Psoas muscle (tissue), 8 donors: Measurements from ENCODE around the gene DDX3Y. TPM values are rescaled to one million over a fixed set of nuclear protein-coding genes. Genes with fewer than 3 reads are reported as not detected.

ENCODE experiments used
- ATAC-seq, 4 donors: fragments of 200-7000 bp; cut with Tn5 transposase; one replicate each; pipeline ENCODE4 v1.9.1; 2020; ENCODE audit warnings: moderate library complexity in 3 of 4, mild to moderate bottlenecking in 2 of 4
- DNase-seq, 2 donors: peaks; one replicate each; pipeline ENCODE4 v3.0.0-alpha.2; 2020
- H3K27ac ChIP-seq: fragments of 200-600 bp; one replicate; pipeline ENCODE4 v1.8.0; 2022
- H3K27me3 ChIP-seq, 3 donors: fragments of 200-600 bp in 1 of 3; one replicate each; pipeline versions ENCODE4 v1.6.1 to v1.8.0; 2013 to 2022; ENCODE audit warnings: low read length in 2 of 3, mild to moderate bottlenecking in 2 of 3, moderate library complexity in 1 of 3; ENCODE audit not compliant: insufficient read depth in 3 of 3
- H3K36me3 ChIP-seq, 2 donors: fragments of 200-600 bp in 1 of 2; one replicate each; pipeline versions ENCODE4 v1.6.1 to v1.8.0; 2013 to 2022; ENCODE audit warnings: low read depth in 1 of 2, mild to moderate bottlenecking in 1 of 2, moderate library complexity in 1 of 2; ENCODE audit not compliant: insufficient read depth in 1 of 2
- H3K4me1 ChIP-seq: fragments of 200-600 bp; one replicate; pipeline ENCODE4 v1.8.0; 2022
- H3K4me3 ChIP-seq: fragments of 200-600 bp; one replicate; pipeline ENCODE4 v1.8.0; 2022; ENCODE audit warnings: mild to moderate bottlenecking
- H3K9me3 ChIP-seq: fragments of 200-600 bp; one replicate; pipeline ENCODE4 v1.8.0; 2022
- WGBS, 3 donors: extraction: QIAGEN DNeasy Blood & Tissue Kit; methylation state at CpG; one replicate each; pipeline versions ENCODE4 v1.1.6 to v1.1.7; 2013; 5-methylcytosine and 5-hydroxymethylcytosine counted together
- intact Hi-C, 2 donors: fragments of 100-400 bp; cut with DNase I; formaldehyde crosslinking; loops; one replicate each; pipeline versions ENCODE4 v1.11.0 to v1.14.2; 2022
- polyA plus RNA-seq, 3 donors: library from polyadenylated mRNA; stranded (reverse); fragments of 200-250 nt; gene quantifications; one replicate each; pipeline ENCODE4 v1.2.3, GENCODE V29; 2013
- total RNA-seq, 4 donors: library from RNA; stranded (reverse); fragmentation: NEBNext Ultra II Directional in 2 of 4; extraction: Animal tissue kit (Norgen Biotek cat#: 25700) in 2 of 4; gene quantifications; one replicate each; pipeline versions ENCODE4 v1.2.1 to v1.2.4, GENCODE V29; 2021 to 2023
- TF ChIP-seq, protein P1 (sequence below): fragments of 200-600 bp; IDR thresholded peaks from one replicate; pipeline ENCODE4 v1.8.0; 2022; ENCODE audit warnings: antibody characterized with exemption
- donor health status: healthy with polysubstance abuse.
- donor health status: DM: no; HTN: no; CAD: no; lungs with moderate emphysema.
- donor health status: Bipolar disorder and iron deficiency.
- donor health status: healthy.
- donor health status: DM: yes; HTN: yes; CAD: no.
- donor health status: DM: no; HTN: no; CAD: no.
- donor health status: DM: no; HTN: no; CAD: no.
- donor health status: DM: yes; HTN: yes; CAD: no.

DDX3Y gene
- total and polyA plus RNA-seq, 7 donors: 0.04 to 37.5 (median 24.7) TPM; not detected in 4

DNA sequence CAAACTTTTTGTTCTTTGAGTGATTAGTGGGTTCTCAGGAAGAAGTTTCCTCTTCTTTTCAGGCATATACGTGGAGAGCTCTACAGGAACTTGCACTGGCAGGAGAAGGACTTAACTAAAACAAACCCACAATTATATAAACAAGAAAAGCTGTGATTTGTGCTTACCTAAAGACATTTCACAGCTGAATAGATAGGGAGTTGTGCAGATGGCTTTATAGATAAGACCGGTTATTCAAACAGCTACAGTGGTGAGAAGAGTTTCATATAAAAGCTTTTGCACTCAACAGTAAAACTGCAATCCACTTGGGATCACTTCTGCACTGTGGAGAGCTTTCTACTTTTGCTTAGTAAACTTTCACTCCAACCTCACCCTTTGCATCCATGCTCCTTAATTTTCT, 6.1 kb upstream of the DDX3Y start:
- Histone ChIP-seq H3K27ac (no peak overlapping the region), H3K4me1 (no peaks in the 10 kb centered on the region), H3K36me3 (no peaks in the 10 kb centered on the region), H3K27me3 (no peaks in the 10 kb centered on the region), H3K9me3 (no peaks in the 10 kb centered on the region), H3K4me3 (no peak overlapping the region)
- WGBS, 3 donors: 41 to 45% methylated on average over 2 of the region's 2 CpGs; no CpG with 5 or more reads in 1 of the 3 donors
- intact Hi-C loops: no loop called here
- DNase-seq (no peak), ATAC-seq (no peak)
- TF ChIP-seq, protein P1, sequence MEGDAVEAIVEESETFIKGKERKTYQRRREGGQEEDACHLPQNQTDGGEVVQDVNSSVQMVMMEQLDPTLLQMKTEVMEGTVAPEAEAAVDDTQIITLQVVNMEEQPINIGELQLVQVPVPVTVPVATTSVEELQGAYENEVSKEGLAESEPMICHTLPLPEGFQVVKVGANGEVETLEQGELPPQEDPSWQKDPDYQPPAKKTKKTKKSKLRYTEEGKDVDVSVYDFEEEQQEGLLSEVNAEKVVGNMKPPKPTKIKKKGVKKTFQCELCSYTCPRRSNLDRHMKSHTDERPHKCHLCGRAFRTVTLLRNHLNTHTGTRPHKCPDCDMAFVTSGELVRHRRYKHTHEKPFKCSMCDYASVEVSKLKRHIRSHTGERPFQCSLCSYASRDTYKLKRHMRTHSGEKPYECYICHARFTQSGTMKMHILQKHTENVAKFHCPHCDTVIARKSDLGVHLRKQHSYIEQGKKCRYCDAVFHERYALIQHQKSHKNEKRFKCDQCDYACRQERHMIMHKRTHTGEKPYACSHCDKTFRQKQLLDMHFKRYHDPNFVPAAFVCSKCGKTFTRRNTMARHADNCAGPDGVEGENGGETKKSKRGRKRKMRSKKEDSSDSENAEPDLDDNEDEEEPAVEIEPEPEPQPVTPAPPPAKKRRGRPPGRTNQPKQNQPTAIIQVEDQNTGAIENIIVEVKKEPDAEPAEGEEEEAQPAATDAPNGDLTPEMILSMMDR: no peak

- DNase-seq (no peak), ATAC-seq (no peak)
- H3K4me3 ChIP-seq: no peak overlapping the region
- no peak overlapping the region for H3K27ac ChIP-seq
- WGBS, 3 donors: 0 to 5% methylated on average over 17 to 19 of the region's 19 CpGs; no CpG with 5 or more reads in 1 of the 3 donors
- TF ChIP-seq, protein P1: no peak
- H3K36me3 ChIP-seq: no peaks in the 10 kb centered on the region
- no peaks in the 10 kb centered on the region for H3K4me1 ChIP-seq
- H3K27me3 ChIP-seq: no peaks in the 10 kb centered on the region
- intact Hi-C loops: no loop called here
- no peaks in the 10 kb centered on the region for H3K9me3 ChIP-seq
Observed at GRCh38 chrY:12905517-12905872, 827 bp downstream of the DDX3Y start.

GRCh38 chrY:12905895-12906294, 1.2 kb downstream of the DDX3Y start:
- Histone ChIP-seq H3K4me3 (no peak overlapping the region), H3K36me3 (no peaks in the 10 kb centered on the region), H3K27ac (no peak overlapping the region), H3K27me3 (no peaks in the 10 kb centered on the region), H3K9me3 (no peaks in the 10 kb centered on the region), H3K4me1 (no peaks in the 10 kb centered on the region)
- ATAC-seq (no peak), DNase-seq (no peak)
- intact Hi-C loops: no loop called here
- TF ChIP-seq, protein P1: no peak
- 0 to 1% methylated on average over 15 of the region's 15 CpGs; no CpG with 5 or more reads in 1 of the 3 donors for WGBS, 3 donors

GRCh38 chrY:12913541-12913940, 8.9 kb downstream of the DDX3Y start:
- 94 to 98% methylated on average over 4 of the region's 4 CpGs; no CpG with 5 or more reads in 1 of the 3 donors for WGBS, 3 donors
- intact Hi-C loops: no loop called here
- H3K9me3 ChIP-seq: no peaks in the 10 kb centered on the region
- TF ChIP-seq, protein P1: no peak
- H3K27ac ChIP-seq: no peak overlapping the region
- no peaks in the 10 kb centered on the region for H3K36me3 ChIP-seq
- H3K4me1 ChIP-seq: no peaks in the 10 kb centered on the region
- H3K27me3 ChIP-seq: no peaks in the 10 kb centered on the region
- H3K4me3 ChIP-seq: no peak overlapping the region
- ATAC-seq (no peak), DNase-seq (no peak)

DNA sequence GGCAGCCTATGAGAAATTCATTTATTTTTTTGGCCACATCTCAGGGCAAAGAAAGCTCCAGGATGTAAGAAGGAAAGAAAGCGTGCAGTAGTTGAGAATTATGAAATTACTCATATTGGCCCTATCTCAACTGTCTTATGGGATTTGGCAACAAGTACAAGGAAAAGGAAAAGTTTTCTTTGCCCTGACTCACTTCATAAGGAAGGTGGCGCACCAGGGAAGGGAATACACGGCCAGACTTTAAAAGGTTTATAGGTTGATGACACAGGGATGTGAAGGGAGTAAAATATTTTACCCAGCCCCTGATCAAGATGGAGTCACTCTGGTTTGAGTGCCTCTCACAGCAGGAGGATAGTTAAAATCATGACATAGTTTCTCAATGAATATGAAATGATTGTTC, 23.4 kb downstream of the DDX3Y start:
- H3K36me3 ChIP-seq: no peaks in the 10 kb centered on the region
- H3K27me3 ChIP-seq: no peaks in the 10 kb centered on the region
- TF ChIP-seq, protein P1: no peak
- no peaks in the 10 kb centered on the region for H3K9me3 ChIP-seq
- WGBS, 3 donors: 61 to 74% methylated on average over 3 of the region's 3 CpGs; no CpG with 5 or more reads in 1 of the 3 donors
- no peak overlapping the region for H3K27ac ChIP-seq
- no peak overlapping the region for H3K4me3 ChIP-seq
- no peak for ATAC-seq
- no peak for DNase-seq
- H3K4me1 ChIP-seq: no peaks in the 10 kb centered on the region
- intact Hi-C loops: no loop called here
